Tibial artery (tissue), 4 donors: ENCODE measurements around the gene NOSTRIN.

ENCODE experiments used
- DNase-seq, 2 donors: peaks; one replicate each; pipeline ENCODE4 v3.0.0-alpha.2; 2019
- H3K27ac ChIP-seq, 2 donors: fragments of 200-600 bp; sonication (generic) in 1 of 2; 1 replicate in 1 of 2; 2 replicates in 1 of 2; pipeline ENCODE4 v1.5.1; 2018 to 2019; ENCODE audit warnings: mild to moderate bottlenecking in 1 of 2
- H3K27me3 ChIP-seq, 2 donors: fragments of 200-600 bp; sonication (generic) in 1 of 2; one replicate each; pipeline versions ENCODE4 v1.5.1 to v1.6.0; 2016 to 2019
- H3K36me3 ChIP-seq, 3 donors: fragments of 200-600 bp; sonication (generic) in 2 of 3; one replicate each; pipeline ENCODE4 v1.5.1; 2016 to 2019; ENCODE audit warnings: mild to moderate bottlenecking in 2 of 3
- H3K4me1 ChIP-seq, 4 donors: fragments of 200-600 bp; sonication (generic) in 2 of 4; 1 replicate in 3 of 4; 2 replicates in 1 of 4; pipeline ENCODE4 v1.5.1; 2016 to 2019
- H3K4me3 ChIP-seq, 2 donors: fragments of 200-600 bp; sonication (generic) in 1 of 2; 1 replicate in 1 of 2; 2 replicates in 1 of 2; pipeline ENCODE4 v1.5.1; 2018 to 2019; ENCODE audit warnings: mild to moderate bottlenecking in 2 of 2
- H3K9me3 ChIP-seq, 3 donors: fragments of 200-600 bp; sonication (generic) in 1 of 3; one replicate each; pipeline ENCODE4 v1.5.1; 2016 to 2019
- CTCF ChIP-seq, 2 experiments: fragments of 200-600 bp in 1 of 2; fragments of 450-650 bp in 1 of 2; IDR thresholded peaks; one replicate each; pipeline ENCODE4 v1.5.1; 2017 to 2019; ENCODE audit warnings: antibody characterized with exemption in 2 of 2, mild to moderate bottlenecking in 1 of 2, moderate library complexity in 1 of 2
- intact Hi-C: fragments of 100-400 bp; cut with DNase I; formaldehyde crosslinking; loops from one replicate; pipeline ENCODE4 v1.15.0; 2023; ENCODE audit warnings: low total_unique reads

Gene NOSTRIN

GRCh38 chr2:168903888-168904287 is 101.5 kb downstream of the NOSTRIN start:
- intact Hi-C loops: no loop called here
- Histone ChIP-seq H3K4me1 (no peaks in the 10 kb centered on the region), H3K36me3 (no peaks in the 10 kb centered on the region), H3K27ac (no peak overlapping the region), H3K27me3 (no peaks in the 10 kb centered on the region), H3K9me3 (no peaks in the 10 kb centered on the region), H3K4me3 (no peak overlapping the region)
- no peak for DNase-seq
- TF ChIP-seq CTCF (IDR thresholded peaks at IDR 0.05): no peak

DNA sequence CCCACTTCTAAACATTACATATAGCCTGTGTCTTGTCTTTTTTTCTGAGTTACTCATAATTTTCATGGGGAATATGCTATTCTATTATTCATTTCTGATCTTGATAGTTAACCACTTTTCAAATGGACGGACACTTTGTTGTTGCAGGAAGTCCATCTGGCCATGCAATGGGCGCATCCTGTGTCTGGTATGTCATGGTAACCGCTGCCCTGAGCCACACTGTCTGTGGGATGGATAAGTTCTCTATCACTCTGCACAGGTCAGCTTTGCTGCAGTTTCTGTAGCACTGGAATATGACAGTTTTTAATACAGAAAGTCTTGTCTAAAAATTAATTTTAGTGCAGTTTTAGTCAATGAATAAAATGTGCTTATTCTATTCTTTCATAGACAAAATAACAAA is 101.9 kb downstream of the NOSTRIN start:
- no peak for DNase-seq
- H3K4me3 ChIP-seq: no peak overlapping the region
- no peaks in the 10 kb centered on the region for H3K4me1 ChIP-seq
- intact Hi-C loops: no loop called here
- H3K27ac ChIP-seq: no peak overlapping the region
- TF ChIP-seq CTCF (IDR thresholded peaks at IDR 0.05): no peak
- H3K9me3 ChIP-seq: no peaks in the 10 kb centered on the region
- no peaks in the 10 kb centered on the region for H3K36me3 ChIP-seq
- H3K27me3 ChIP-seq: no peaks in the 10 kb centered on the region

- Histone ChIP-seq H3K4me1 (peaks cover 0 to 3% (median 0%) of the 10 kb centered on the region in 4 donors), H3K27ac (no peak overlapping the region), H3K4me3 (no peak overlapping the region), H3K27me3 (no peaks in the 10 kb centered on the region), H3K36me3 (no peaks in the 10 kb centered on the region), H3K9me3 (no peaks in the 10 kb centered on the region)
- DNase-seq: no peak
- intact Hi-C loops: no loop called here
- TF ChIP-seq CTCF (IDR thresholded peaks at IDR 0.05): no peak
These were observed 105.7 kb downstream of the NOSTRIN start for GRCh38 chr2:168907940-168908662.

- intact Hi-C loops: no loop called here
These were observed 107.9 kb downstream of the NOSTRIN start for GRCh38 chr2:168910330-168910729.

GRCh38 chr2:168912466-168912865 is 110.0 kb downstream of the NOSTRIN start:
- Histone ChIP-seq H3K9me3 (peaks cover 0 to 5% (median 0%) of the 10 kb centered on the region in 3 donors), H3K4me1 (peaks cover 0 to 3% (median 0%) of the 10 kb centered on the region in 4 donors), H3K36me3 (no peaks in the 10 kb centered on the region), H3K27ac (no peak overlapping the region), H3K27me3 (no peaks in the 10 kb centered on the region), H3K4me3 (no peak overlapping the region)
- TF ChIP-seq CTCF (IDR thresholded peaks at IDR 0.05): no peak
- intact Hi-C loops: no loop called here
- no peak for DNase-seq

More at GRCh38 chr2:168910330-168910729, 107.9 kb downstream of the NOSTRIN start:
- H3K27me3 ChIP-seq: no peaks in the 10 kb centered on the region
- no peak overlapping the region for H3K27ac ChIP-seq
- no peak for TF ChIP-seq CTCF (IDR thresholded peaks at IDR 0.05)
- no peaks in the 10 kb centered on the region for H3K36me3 ChIP-seq
- H3K4me3 ChIP-seq: no peak overlapping the region
- DNase-seq: no peak
- H3K4me1 ChIP-seq: peaks cover 0 to 3% (median 0%) of the 10 kb centered on the region in 4 donors
- H3K9me3 ChIP-seq: no peaks in the 10 kb centered on the region
